Fibroblast of the aortic adventitia (primary cell): Measurements from ENCODE around the gene RIIAD1. TPM values are rescaled to one million over a fixed set of nuclear protein-coding genes. Genes with fewer than 3 reads are reported as not detected.

ENCODE experiments used
- DNase-seq: peaks from one replicate; pipeline ENCODE4 v3.0.0-alpha.2; 2010; ENCODE audit warnings: low read depth
- H3K4me3 ChIP-seq: 2 replicates; pipeline ENCODE4 v1.5.1; 2011; ENCODE audit warnings: low read depth, mild to moderate bottlenecking, control low read depth, low read length, moderate library complexity
- total RNA-seq: library from RNA; depleted of rRNA; stranded (reverse); fragments of >200 nt; gene quantifications from 2 replicates; pipeline ENCODE4 v1.2.3, GENCODE V29; 2012; ENCODE audit warnings: low replicate concordance
- TF ChIP-seq, protein P1 (sequence below): IDR thresholded peaks from 2 replicates; pipeline ENCODE4 v1.5.1; 2011; ENCODE audit warnings: mild to moderate bottlenecking, low read length, control low read depth, inconsistent platforms; ENCODE audit not compliant: insufficient read depth

RIIAD1 gene
- total RNA-seq, 1 donor, result not detected

- H3K4me3 ChIP-seq, result no peak overlapping the region
- DNase-seq, result peak; percentile 16
- TF ChIP-seq, protein P1, sequence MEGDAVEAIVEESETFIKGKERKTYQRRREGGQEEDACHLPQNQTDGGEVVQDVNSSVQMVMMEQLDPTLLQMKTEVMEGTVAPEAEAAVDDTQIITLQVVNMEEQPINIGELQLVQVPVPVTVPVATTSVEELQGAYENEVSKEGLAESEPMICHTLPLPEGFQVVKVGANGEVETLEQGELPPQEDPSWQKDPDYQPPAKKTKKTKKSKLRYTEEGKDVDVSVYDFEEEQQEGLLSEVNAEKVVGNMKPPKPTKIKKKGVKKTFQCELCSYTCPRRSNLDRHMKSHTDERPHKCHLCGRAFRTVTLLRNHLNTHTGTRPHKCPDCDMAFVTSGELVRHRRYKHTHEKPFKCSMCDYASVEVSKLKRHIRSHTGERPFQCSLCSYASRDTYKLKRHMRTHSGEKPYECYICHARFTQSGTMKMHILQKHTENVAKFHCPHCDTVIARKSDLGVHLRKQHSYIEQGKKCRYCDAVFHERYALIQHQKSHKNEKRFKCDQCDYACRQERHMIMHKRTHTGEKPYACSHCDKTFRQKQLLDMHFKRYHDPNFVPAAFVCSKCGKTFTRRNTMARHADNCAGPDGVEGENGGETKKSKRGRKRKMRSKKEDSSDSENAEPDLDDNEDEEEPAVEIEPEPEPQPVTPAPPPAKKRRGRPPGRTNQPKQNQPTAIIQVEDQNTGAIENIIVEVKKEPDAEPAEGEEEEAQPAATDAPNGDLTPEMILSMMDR, result no peak
Observed at GRCh38 chr1:151710187-151710840, 11.0 kb upstream of the RIIAD1 start.

DNA sequence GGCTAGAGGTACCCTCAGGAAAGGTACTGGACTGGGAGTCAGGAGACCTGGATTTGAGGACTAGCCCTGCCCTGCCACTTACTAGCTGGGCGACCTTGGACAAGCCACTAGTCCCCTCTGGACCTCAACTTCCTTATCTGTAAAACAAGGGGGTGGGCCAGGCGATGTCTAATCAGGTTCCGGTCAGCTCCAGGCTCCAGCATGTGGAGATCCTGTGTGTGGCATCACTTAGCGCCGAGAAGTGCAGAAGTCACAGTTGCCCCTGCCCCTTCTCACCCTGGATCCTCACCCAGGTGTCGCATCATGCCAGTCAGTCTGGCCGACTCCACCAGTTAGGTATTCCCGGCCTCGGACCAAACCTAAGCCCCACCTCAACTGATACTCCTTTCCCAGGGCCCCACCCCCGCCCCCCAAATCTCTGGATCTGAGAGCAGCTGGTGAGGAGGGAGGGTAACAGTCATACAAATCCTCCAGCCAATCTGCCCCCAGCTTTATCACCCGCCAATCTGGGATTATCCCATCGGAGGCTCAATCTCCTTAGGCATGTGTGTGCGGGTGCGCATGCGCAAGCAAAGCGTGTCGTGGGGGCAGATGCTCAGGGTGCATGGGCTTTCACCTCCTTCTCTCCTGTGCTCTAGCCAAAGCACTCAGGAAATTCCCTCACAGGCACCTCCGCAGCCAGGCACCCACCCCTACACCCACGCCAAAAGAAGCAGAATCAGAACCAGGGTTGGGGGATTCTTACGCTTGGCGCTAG, 10.1 kb upstream of the RIIAD1 start:
- TF ChIP-seq, protein P1, result no peak
- DNase-seq, result no peak
- H3K4me3 ChIP-seq, result no peak overlapping the region

- no peak overlapping the region for H3K4me3 ChIP-seq
- TF ChIP-seq, protein P1, result no peak
- no peak for DNase-seq
Observed at GRCh38 chr1:151711951-151712350, 9.4 kb upstream of the RIIAD1 start.

DNA sequence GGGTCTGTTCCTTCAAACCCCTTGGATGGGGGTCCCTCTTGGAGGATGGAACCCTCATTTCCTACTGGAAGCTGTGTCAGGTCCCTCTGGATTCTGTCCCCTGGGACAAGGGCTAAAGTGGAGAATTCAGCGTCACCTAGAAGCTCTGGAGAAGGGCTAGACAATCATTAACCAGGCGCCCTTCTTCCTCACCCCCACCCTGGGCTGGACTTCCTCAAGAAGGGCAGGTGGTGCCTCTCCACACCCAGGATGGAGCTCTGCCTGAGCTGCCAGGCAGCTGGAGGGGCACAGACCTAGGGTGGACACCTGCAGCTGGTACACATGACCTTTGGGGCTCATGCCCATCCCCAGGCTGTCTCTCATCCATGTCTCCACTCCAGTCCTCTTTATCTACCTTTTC, 8.3 kb upstream of the RIIAD1 start:
- no peak for DNase-seq
- TF ChIP-seq, protein P1, result no peak
- H3K4me3 ChIP-seq, result no peak overlapping the region

GRCh38 chr1:151713874-151714273, 7.4 kb upstream of the RIIAD1 start:
- no peak overlapping the region for H3K4me3 ChIP-seq
- no peak for DNase-seq
- TF ChIP-seq, protein P1, result no peak

DNA sequence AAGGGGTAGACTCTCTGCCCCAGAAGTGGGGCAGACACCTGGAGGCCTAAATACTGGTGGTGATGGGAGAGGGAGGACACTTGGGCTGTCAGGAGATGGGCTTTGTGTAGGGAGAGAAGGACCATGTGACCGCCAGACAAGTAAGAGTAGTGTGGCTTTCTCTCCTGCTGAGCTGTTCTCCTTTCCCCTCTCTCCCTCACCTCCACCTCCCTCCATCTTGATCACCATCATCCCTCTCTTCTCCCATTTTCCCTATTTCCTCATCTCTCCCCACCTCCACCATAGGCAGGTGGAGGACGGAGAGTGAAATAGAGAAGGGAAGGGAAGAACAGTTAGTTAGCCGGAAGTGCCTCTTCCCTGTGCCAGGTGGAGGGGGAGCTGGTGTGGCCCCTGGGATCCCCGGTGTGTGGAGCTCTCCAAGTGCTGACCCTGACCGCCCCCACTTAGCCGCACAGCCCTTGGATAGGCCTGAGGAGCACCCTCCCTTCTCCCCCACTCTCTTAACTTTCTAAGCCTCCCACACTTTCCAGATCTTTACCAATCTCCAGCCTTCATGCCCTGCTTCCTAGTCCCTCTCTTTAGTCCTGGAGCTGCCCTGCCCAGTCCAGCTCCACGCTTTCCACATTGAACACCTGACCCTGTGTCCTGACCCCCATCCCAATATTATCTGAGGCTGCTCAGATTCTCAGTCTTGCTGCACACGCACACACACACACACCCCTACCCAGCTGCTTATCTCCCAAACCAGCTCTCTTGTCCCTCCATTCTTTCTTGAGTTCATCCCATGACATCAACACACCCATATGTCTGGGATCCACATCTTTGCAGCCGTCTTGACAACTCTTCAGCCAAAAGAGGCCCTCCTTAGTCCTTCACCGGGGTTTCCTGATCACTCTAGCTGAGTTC, 6.2 kb upstream of the RIIAD1 start:
- no peak overlapping the region for H3K4me3 ChIP-seq
- DNase-seq, result no peak
- TF ChIP-seq, protein P1, result no peak
